HG02678 (cell line): Measurements from ENCODE around the gene PFKFB3.
"Not testable (repeated sequence)": the region's sequence is repeated elsewhere in the genome, so short reads cannot be mapped to it uniquely, and the experiment has no call there.

Experiments used
- ATAC-seq: cut with Tn5 transposase; IDR thresholded peaks from one replicate; pipeline ENCODE4 v1.9.1; 2021; ENCODE audit warnings: mild to moderate bottlenecking, moderate library complexity; ENCODE audit not compliant: unreplicated experiment

Gene PFKFB3

DNA sequence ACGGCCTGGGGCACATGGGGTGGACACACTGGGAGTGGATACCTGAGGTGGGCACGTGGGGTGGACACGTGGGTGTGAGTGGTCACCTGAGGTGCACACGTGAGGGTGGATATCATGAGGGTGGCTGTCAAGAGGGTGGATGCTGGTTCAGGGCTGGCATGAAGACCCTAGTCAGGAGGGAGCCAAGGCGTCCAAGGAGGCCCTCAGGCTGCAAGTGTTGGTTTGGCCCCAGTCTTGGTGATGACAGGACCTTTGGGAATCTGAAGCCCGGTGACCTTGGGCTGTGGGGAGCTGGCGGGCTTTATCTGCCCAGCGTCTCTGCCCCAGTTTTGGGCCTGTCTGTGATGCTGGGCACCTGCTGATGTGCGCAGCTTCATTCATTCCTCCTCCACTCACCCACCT is 24.9 kb upstream of the PFKFB3 start:
- no peak for ATAC-seq

GRCh38 chr10:6178581-6178980 is 24.2 kb upstream of the PFKFB3 start:
- no peak for ATAC-seq

DNA sequence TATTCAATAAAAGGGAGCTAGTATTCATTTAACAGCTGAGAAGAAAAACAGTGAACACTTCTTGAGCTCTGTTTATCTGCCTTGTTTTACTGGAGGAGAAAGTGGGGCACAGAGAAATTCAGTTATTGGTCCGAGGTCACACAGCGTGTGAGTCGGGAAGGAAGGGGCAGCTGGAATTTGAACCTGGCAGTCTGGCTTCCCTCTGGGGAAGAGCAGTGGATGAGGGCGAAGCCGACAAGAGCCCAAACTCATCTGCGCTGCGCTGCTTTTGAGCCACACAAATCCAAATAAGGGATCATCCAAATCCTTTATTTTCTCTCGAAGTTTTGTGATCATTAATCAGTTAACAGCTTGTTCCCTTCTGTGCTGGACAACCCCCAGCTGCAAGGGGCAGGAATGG is 23.7 kb upstream of the PFKFB3 start:
- no peak for ATAC-seq

DNA sequence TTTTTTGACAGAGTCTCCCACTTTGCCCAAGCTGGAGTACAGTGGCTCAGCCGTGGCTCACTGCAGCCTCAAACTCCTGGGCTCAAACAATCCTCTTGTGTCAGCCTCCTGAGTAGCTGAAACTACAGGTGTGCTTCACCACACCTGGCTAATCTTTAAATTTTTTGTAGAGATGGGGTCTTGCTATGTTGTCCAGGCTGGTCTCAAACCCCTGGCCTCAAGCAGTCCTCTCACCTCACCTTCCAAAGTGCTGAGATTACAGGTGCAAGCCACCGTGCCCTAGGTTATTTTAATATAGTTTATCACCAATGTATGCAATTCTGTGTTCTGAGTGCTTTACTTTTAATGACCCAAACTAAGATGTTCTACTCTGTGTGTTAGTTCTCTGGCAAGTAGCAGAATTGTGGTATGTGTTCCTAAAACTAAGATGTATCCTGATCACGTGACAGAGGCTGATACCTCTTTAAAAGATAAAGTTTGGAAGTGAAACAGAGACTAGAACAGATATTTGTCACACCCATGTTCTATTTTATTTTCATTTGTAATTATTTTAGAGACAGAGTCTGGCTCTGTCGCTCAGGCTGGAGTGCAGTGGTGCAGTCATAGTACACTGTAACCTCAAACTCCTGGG is 22.1 kb upstream of the PFKFB3 start:
- ATAC-seq, result no peak

GRCh38 chr10:6181249-6181648 is 21.5 kb upstream of the PFKFB3 start:
- ATAC-seq, result no peak

- no peak for ATAC-seq
Observed at GRCh38 chr10:6182454-6183098, 20.2 kb upstream of the PFKFB3 start.

- ATAC-seq, result no peak
Observed at GRCh38 chr10:6185039-6185716, 17.6 kb upstream of the PFKFB3 start.

GRCh38 chr10:6186894-6187256 is 15.9 kb upstream of the PFKFB3 start:
- no peak for ATAC-seq

DNA sequence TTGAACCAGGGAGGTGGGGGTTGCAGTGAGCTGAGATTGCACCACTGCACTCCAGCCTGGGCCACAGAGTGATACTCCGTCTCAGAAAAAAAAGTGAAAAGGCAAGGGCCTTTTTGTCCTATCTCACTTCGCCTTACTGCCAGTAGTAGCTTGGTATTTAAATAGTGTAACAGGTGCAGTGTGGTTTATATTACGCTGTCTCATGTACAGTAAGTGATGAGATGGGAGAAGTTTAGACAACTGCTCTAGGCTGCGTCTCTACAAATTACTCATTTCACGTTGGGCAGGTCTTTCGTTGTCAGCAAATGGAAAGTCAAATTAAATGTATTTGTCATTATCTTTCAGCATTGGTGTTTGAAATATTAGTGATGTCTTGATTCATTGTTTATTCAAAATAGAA is 15.5 kb upstream of the PFKFB3 start:
- ATAC-seq, result no peak

GRCh38 chr10:6190033-6190432 is 12.7 kb upstream of the PFKFB3 start:
- ATAC-seq, result not testable (repeated sequence)

- no peak for ATAC-seq
Observed at GRCh38 chr10:6191147-6191546, 11.6 kb upstream of the PFKFB3 start.

- no peak for ATAC-seq
Observed at GRCh38 chr10:6191569-6191968, 11.2 kb upstream of the PFKFB3 start.

DNA sequence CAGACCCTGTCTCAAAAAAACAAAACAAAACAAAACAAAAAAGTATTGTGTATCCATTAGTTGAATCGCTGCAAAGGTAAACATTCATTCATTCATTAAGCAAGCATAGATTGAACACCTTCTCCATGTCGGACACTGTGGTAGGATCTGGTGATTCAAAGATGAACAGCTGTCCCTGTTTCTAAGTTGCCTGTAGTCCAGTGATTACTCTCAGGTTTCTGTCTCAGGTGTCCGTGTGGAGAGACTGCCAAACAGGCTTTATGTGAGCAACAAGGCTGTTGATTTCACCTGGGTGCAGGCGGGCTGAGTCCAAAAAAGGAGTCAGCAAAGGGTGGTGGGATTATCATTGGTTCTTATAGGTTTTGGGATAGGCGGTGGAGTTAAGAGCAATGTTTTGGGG is 9.4 kb upstream of the PFKFB3 start:
- not testable (repeated sequence) for ATAC-seq

GRCh38 chr10:6194311-6194710 is 8.4 kb upstream of the PFKFB3 start:
- ATAC-seq, result no peak

- no peak for ATAC-seq
Observed at GRCh38 chr10:6195376-6195775, 7.4 kb upstream of the PFKFB3 start.

GRCh38 chr10:6195846-6196245 is 6.9 kb upstream of the PFKFB3 start:
- ATAC-seq, result no peak

DNA sequence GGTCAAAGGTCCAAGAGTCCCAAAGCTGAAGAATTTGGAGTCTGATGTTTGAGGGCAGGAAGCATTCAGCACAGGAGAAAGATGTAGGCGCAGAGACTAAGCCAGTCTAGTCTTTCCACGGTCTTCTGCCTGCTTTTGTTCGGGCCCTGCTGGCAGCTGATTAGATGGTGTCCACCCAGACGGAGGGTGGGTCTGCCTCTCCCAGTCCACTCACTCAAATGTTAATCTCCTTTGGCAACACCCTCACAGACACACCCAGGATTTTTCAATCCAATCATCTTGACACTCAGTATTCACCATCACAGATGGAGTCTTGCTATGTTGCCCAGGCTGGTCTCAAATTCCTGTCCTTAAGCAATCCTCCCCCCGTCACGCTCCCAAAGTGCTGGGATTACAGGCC is 6.2 kb upstream of the PFKFB3 start:
- not testable (repeated sequence) for ATAC-seq

GRCh38 chr10:6197321-6197720 is 5.4 kb upstream of the PFKFB3 start:
- ATAC-seq, result no peak

GRCh38 chr10:6198171-6198570 is 4.6 kb upstream of the PFKFB3 start:
- ATAC-seq, result no peak

- ATAC-seq, result no peak
Observed at GRCh38 chr10:6199131-6199733, 3.5 kb upstream of the PFKFB3 start.

DNA sequence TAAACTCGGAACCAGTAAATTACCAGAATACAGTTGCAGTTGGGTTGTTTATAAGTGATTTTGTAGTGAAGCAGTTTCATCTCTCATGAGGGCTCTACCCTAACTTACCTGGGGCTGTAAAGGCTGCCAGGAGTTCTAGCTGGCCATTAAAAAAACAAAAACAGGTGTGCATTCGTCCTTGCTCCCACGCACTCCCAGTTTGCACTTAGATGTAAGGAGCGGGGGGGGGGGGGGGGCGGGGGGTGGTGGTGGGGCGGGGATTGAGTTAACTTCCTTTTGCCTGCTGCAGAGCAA is 2.3 kb upstream of the PFKFB3 start:
- no peak for ATAC-seq
